HepG2 (cell line): ENCODE data around the gene RPL23. TPM values are rescaled to one million over a fixed set of nuclear protein-coding genes. Genes with fewer than 3 reads are reported as not detected.

ENCODE experiments used
- CBX1 ChIP-seq: IDR thresholded peaks from one replicate; pipeline ENCODE4 v1.6.1; 2016; ENCODE audit warnings: antibody characterized with exemption, low read depth
- GABPB1 ChIP-seq: IDR thresholded peaks from 2 replicates; pipeline ENCODE4 v1.6.1; 2016; ENCODE audit warnings: mild to moderate bottlenecking, missing genetic modification reagents, moderate library complexity, missing compliant biosample characterization
- GATA4 ChIP-seq: sonication (generic); IDR thresholded peaks from 2 replicates; pipeline ENCODE4 v1.6.1; 2016; ENCODE audit warnings: antibody characterized with exemption, low read depth, borderline replicate concordance
- GZF1 ChIP-seq: sonication (generic); formaldehyde crosslinking; IDR thresholded peaks from 2 replicates; pipeline ENCODE4 v1.5.1; 2020; ENCODE audit warnings: mild to moderate bottlenecking, missing genetic modification reagents
- JDP2 ChIP-seq: sonication (generic); formaldehyde crosslinking; IDR thresholded peaks from 2 replicates; pipeline ENCODE4 v1.8.1; 2022; ENCODE audit warnings: missing genetic modification reagents, borderline replicate concordance
- MYNN ChIP-seq: sonication (generic); formaldehyde crosslinking; IDR thresholded peaks from 2 replicates; pipeline ENCODE4 v1.4.0; 2020; ENCODE audit warnings: mild to moderate bottlenecking, low read depth, missing genetic modification reagents
- NR2F6 ChIP-seq, 2 experiments: IDR thresholded peaks; 2 replicates each; pipeline ENCODE4 v1.6.1; 2016; ENCODE audit warnings: antibody characterized with exemption in 1 of 2, mild to moderate bottlenecking in 1 of 2
- POLR2A ChIP-seq, 2 experiments: IDR thresholded peaks; 2 replicates each; pipeline ENCODE4 v1.6.1; 2011; ENCODE audit warnings: low read depth in 2 of 2, low read length in 2 of 2, mild to moderate bottlenecking in 1 of 2, moderate library complexity in 1 of 2; ENCODE audit not compliant: insufficient read depth in 1 of 2
- SALL1 ChIP-seq: sonication (generic); formaldehyde crosslinking; IDR thresholded peaks from 2 replicates; pipeline ENCODE4 v1.8.0; 2022; ENCODE audit warnings: mild to moderate bottlenecking, missing genetic modification reagents
- SP2 ChIP-seq: sonication (generic); formaldehyde crosslinking; IDR thresholded peaks from 2 replicates; pipeline ENCODE4 v1.5.1; 2020; ENCODE audit warnings: mild to moderate bottlenecking, missing genetic modification reagents
- ZBTB38 ChIP-seq: sonication (generic); formaldehyde crosslinking; IDR thresholded peaks from 2 replicates; pipeline ENCODE4 v1.5.1; 2020; ENCODE audit warnings: mild to moderate bottlenecking, missing genetic modification reagents
- ZC3H13 ChIP-seq: sonication (generic); formaldehyde crosslinking; IDR thresholded peaks from 2 replicates; pipeline ENCODE4 v1.8.1; 2023; ENCODE audit warnings: mild to moderate bottlenecking, missing genetic modification reagents, moderate library complexity
- ZNF354B ChIP-seq: sonication (generic); formaldehyde crosslinking; IDR thresholded peaks from 2 replicates; pipeline ENCODE4 v1.8.0; 2022; ENCODE audit warnings: mild to moderate bottlenecking, missing genetic modification reagents
- ZNF543 ChIP-seq: sonication (generic); formaldehyde crosslinking; IDR thresholded peaks from 2 replicates; pipeline ENCODE4 v1.4.0; 2020; ENCODE audit warnings: mild to moderate bottlenecking, missing genetic modification reagents
- ZNF724P ChIP-seq: sonication (generic); formaldehyde crosslinking; IDR thresholded peaks from 2 replicates; pipeline ENCODE4 v1.8.0; 2022; ENCODE audit warnings: missing genetic modification reagents, borderline replicate concordance
- ZNF772 ChIP-seq: sonication (generic); formaldehyde crosslinking; IDR thresholded peaks from 2 replicates; pipeline ENCODE4 v1.5.0; 2020; ENCODE audit warnings: mild to moderate bottlenecking, missing genetic modification reagents
- polyA plus RNA-seq, 8 experiments: library from polyadenylated mRNA; depleted of rRNA in 3 of 8; stranded (reverse) in 7 of 8; unstranded in 1 of 8; fragments of >200 nt; fragmentation: Illumina TruSeq in 4 of 8; extraction: Trizol in 4 of 8; gene quantifications; 2 replicates each; pipeline versions ENCODE4 v1.2.1 to v1.2.3, GENCODE V29; 2011 to 2016; ENCODE audit warnings: low read depth in 4 of 8, missing spikeins in 1 of 8, mixed read lengths in 1 of 8; ENCODE audit not compliant: insufficient read depth in 1 of 8
- total RNA-seq, 5 experiments: library from RNA; depleted of rRNA; stranded (reverse); fragments of >200 nt; fragmentation: Illumina TruSeq; extraction: Trizol; gene quantifications; 2 replicates each; pipeline ENCODE4 v1.2.3, GENCODE V29; 2016; ENCODE audit warnings: low read depth in 1 of 5
- TF ChIP-seq, protein P1 (sequence below): sonication (generic); formaldehyde crosslinking; IDR thresholded peaks from 2 replicates; pipeline ENCODE4 v1.8.1; 2023; ENCODE audit warnings: mild to moderate bottlenecking, missing genetic modification reagents
- TF ChIP-seq, protein P2 (sequence below): sonication (generic); formaldehyde crosslinking; IDR thresholded peaks from 2 replicates; pipeline ENCODE4 v1.8.0; 2022; ENCODE audit warnings: missing genetic modification reagents, mild to moderate bottlenecking, borderline replicate concordance
- TF ChIP-seq, protein P3 (sequence below): sonication (generic); formaldehyde crosslinking; conservative IDR thresholded peaks from 2 replicates; pipeline ENCODE4 v1.4.0; 2020; ENCODE audit warnings: missing genetic modification reagents
- TF ChIP-seq, protein P4 (sequence below): sonication (generic); formaldehyde crosslinking; IDR thresholded peaks from 2 replicates; pipeline ENCODE4 v1.9.0; 2021; ENCODE audit warnings: missing genetic modification reagents, mild to moderate bottlenecking, borderline replicate concordance
- TF ChIP-seq, protein P5 (sequence below): IDR thresholded peaks from 2 replicates; pipeline ENCODE4 v1.6.1; 2012; ENCODE audit warnings: low read depth, low read length, improper control_type of control experiment

The RPL23 gene
- total and polyA plus RNA-seq, 2 of the 13 experiments (the other 11 are each of a cell fraction or from before 2014, with no cell fraction given) = 2,790 to 4,860 TPM

DNA sequence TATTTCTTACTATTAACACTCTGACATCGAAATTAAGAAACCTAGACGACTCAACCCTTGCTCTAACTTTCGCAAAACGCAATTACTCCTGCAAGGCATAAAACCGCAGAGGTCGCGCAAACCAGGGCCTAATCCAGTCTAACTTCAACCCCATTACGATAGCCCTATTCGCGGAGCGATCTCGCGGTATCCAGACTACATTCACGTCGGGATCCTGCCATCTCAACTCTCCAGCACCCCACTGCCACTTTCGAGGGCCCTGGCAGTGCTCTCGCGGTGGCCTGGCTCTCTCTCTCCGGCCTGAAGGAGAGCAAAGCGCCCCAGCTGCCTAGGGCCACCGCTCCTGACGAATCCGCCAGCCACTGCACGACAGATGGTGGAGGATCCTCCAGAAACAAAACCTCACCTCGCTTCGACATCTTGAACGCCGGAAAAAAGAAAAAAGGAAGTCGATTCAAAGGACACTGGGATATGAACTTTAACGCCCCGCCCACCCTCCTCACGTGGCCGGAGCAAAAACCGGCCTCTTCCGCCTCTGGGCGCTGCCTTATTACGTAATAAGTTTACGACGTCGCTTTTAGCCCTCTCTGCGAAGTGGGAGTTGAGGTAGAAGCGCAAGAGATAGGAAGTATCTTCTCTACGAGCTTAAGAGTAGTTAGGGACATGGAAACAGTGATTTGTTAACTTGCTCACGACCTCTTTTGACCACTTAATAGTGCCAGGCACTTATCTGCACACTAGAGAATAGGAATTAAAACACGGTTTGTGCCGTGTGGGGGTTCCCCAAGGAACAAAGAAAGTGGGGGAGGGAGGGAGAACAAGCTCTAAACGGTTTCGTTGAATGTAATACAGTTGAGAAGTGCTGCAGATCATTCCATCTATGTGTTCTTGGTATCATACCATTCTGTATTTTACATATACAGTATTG, at the start of gene RPL23 (continued):
- TF ChIP-seq, protein P1, sequence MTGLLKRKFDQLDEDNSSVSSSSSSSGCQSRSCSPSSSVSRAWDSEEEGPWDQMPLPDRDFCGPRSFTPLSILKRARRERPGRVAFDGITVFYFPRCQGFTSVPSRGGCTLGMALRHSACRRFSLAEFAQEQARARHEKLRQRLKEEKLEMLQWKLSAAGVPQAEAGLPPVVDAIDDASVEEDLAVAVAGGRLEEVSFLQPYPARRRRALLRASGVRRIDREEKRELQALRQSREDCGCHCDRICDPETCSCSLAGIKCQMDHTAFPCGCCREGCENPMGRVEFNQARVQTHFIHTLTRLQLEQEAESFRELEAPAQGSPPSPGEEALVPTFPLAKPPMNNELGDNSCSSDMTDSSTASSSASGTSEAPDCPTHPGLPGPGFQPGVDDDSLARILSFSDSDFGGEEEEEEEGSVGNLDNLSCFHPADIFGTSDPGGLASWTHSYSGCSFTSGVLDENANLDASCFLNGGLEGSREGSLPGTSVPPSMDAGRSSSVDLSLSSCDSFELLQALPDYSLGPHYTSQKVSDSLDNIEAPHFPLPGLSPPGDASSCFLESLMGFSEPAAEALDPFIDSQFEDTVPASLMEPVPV (CRISPR knock-in tag) = peak; percentile 99
- no peak for TF ChIP-seq CBX1
- peak; percentile 94 for TF ChIP-seq GABPB1 (CRISPR knock-in tag)
- TF ChIP-seq, protein P2, sequence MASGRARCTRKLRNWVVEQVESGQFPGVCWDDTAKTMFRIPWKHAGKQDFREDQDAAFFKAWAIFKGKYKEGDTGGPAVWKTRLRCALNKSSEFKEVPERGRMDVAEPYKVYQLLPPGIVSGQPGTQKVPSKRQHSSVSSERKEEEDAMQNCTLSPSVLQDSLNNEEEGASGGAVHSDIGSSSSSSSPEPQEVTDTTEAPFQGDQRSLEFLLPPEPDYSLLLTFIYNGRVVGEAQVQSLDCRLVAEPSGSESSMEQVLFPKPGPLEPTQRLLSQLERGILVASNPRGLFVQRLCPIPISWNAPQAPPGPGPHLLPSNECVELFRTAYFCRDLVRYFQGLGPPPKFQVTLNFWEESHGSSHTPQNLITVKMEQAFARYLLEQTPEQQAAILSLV (CRISPR knock-in tag) = peak; percentile 73
- peak; percentile 34; the same call in 1 of the 2 replicates for TF ChIP-seq GZF1 (CRISPR knock-in tag)
- TF ChIP-seq ZBTB38 (CRISPR knock-in tag) = peak; percentile 72
- peak; percentile 97 for TF ChIP-seq ZNF354B (CRISPR knock-in tag)
- TF ChIP-seq ZNF724P = peak; percentile 90; the same call in 1 of the 2 replicates
- TF ChIP-seq SALL1 (CRISPR knock-in tag) = peak; percentile 96
- peak; percentile 54; the same call in 1 of the 2 replicates for TF ChIP-seq NR2F6 (IDR thresholded peaks at IDR 0.05)
- TF ChIP-seq NR2F6 (CRISPR knock-in tag; IDR thresholded peaks at IDR 0.05) = peak; percentile 45; the same call in 1 of the 2 replicates
- TF ChIP-seq, protein P3, sequence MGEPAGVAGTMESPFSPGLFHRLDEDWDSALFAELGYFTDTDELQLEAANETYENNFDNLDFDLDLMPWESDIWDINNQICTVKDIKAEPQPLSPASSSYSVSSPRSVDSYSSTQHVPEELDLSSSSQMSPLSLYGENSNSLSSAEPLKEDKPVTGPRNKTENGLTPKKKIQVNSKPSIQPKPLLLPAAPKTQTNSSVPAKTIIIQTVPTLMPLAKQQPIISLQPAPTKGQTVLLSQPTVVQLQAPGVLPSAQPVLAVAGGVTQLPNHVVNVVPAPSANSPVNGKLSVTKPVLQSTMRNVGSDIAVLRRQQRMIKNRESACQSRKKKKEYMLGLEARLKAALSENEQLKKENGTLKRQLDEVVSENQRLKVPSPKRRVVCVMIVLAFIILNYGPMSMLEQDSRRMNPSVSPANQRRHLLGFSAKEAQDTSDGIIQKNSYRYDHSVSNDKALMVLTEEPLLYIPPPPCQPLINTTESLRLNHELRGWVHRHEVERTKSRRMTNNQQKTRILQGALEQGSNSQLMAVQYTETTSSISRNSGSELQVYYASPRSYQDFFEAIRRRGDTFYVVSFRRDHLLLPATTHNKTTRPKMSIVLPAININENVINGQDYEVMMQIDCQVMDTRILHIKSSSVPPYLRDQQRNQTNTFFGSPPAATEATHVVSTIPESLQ = no peak
- no peak; the same call in 1 of the 2 replicates for TF ChIP-seq MYNN (CRISPR knock-in tag)
- TF ChIP-seq SP2 = peak; percentile 60; the same call in 1 of the 2 replicates
- TF ChIP-seq GATA4 = peak; percentile 47; the same call in 1 of the 2 replicates
- peak; percentile 58; the same call in 1 of the 2 replicates for TF ChIP-seq JDP2 (CRISPR knock-in tag)
- TF ChIP-seq POLR2A (IDR thresholded peaks at IDR 0.05; ENCODE audit: insufficient read depth in 1 of 2, low read depth in 2 of 2, low read length in 2 of 2) = peak; percentile 99
- TF ChIP-seq, protein P4, sequence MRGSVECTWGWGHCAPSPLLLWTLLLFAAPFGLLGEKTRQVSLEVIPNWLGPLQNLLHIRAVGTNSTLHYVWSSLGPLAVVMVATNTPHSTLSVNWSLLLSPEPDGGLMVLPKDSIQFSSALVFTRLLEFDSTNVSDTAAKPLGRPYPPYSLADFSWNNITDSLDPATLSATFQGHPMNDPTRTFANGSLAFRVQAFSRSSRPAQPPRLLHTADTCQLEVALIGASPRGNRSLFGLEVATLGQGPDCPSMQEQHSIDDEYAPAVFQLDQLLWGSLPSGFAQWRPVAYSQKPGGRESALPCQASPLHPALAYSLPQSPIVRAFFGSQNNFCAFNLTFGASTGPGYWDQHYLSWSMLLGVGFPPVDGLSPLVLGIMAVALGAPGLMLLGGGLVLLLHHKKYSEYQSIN (CRISPR knock-in tag) = no peak
- TF ChIP-seq ZNF543 = peak; percentile 98
- TF ChIP-seq, protein P5, sequence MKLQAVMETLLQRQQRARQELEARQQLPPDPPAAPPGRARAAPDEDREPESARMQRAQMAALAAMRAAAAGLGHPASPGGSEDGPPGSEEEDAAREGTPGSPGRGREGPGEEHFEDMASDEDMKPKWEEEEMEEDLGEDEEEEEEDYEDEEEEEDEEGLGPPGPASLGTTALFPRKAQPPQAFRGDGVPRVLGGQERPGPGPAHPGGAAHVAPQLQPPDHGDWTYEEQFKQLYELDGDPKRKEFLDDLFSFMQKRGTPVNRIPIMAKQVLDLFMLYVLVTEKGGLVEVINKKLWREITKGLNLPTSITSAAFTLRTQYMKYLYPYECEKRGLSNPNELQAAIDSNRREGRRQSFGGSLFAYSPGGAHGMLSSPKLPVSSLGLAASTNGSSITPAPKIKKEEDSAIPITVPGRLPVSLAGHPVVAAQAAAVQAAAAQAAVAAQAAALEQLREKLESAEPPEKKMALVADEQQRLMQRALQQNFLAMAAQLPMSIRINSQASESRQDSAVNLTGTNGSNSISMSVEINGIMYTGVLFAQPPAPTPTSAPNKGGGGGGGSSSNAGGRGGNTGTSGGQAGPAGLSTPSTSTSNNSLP = peak; percentile 2; the same call in 1 of the 2 replicates
- peak; percentile 88 for TF ChIP-seq ZC3H13
- TF ChIP-seq ZNF772 (CRISPR knock-in tag) = peak; percentile 97
